Endothelial cell of umbilical vein (primary cell): ENCODE data around the gene DPH2. TPM values are rescaled to one million over a fixed set of nuclear protein-coding genes. Genes with fewer than 3 reads are reported as not detected.

Source experiments
- BruUV-seq: library from RNA; stranded (reverse); fragments of 400-500 nt; replicated peaks from 2 replicates; lab custom pipeline; 2021; lab: Mats Ljungman, UMichigan
- CTCF ChIA-PET: fragments of 300-600, 350-600 bp; sonication (Branson Sonifier 250); formaldehyde crosslinking; loops from one replicate; lab custom pipeline; 2021; ENCODE audit warnings: antibody characterized with exemption, inconsistent platforms; lab: Charles Lee
- POLR2A ChIA-PET: fragments of 300-600, 350-600 bp; sonication (Branson Sonifier 250); formaldehyde crosslinking; loops from one replicate; lab custom pipeline; 2021; ENCODE audit warnings: antibody characterized with exemption, inconsistent platforms; lab: Charles Lee
- DNase-seq: peaks from one replicate; pipeline ENCODE4 v3.0.0-alpha.2; 2011; ENCODE audit warnings: low read depth, low spot score
- FAIRE-seq: peaks from 2 replicates; lab custom pipeline; 2011; peaks lifted over from hg19 to GRCh38; lab: Jason Lieb, UNC
- H2AFZ ChIP-seq: 2 replicates; pipeline ENCODE4 v1.6.0; 2012; ENCODE audit warnings: low read depth, low read length, control low read depth, inconsistent platforms
- H3K27ac ChIP-seq: 2 replicates; pipeline ENCODE4 v1.5.1; 2011; ENCODE audit warnings: low read depth, mild to moderate bottlenecking, control low read depth, low read length, moderate library complexity; ENCODE audit not compliant: insufficient read depth
- H3K27me3 ChIP-seq, 2 experiments: 2 replicates each; pipeline versions ENCODE4 v1.6.0 to v1.6.1; 2011; ENCODE audit warnings: low read length in 2 of 2, mixed read lengths in 1 of 2; ENCODE audit not compliant: control insufficient read depth in 2 of 2, insufficient read depth in 2 of 2
- H3K36me3 ChIP-seq, 2 experiments: 2 replicates in 1 of 2; 3 replicates in 1 of 2; pipeline ENCODE4 v1.5.1; 2011; ENCODE audit warnings: low read length in 2 of 2, mild to moderate bottlenecking in 1 of 2, moderate library complexity in 1 of 2; ENCODE audit not compliant: control insufficient read depth in 2 of 2, insufficient read depth in 2 of 2; ENCODE audit errors: extremely low read depth in 1 of 2
- H3K4me1 ChIP-seq: 3 replicates; pipeline ENCODE4 v1.5.1; 2011; ENCODE audit warnings: mild to moderate bottlenecking, low read length; ENCODE audit not compliant: control insufficient read depth, insufficient read depth; ENCODE audit errors: extremely low read depth
- H3K4me2 ChIP-seq: 2 replicates; pipeline ENCODE4 v1.6.1; 2011; ENCODE audit warnings: low read length, control low read depth, mixed read lengths; ENCODE audit not compliant: insufficient read depth
- H3K4me3 ChIP-seq, 3 experiments: fragments of 200-600 bp in 1 of 3; sonication (generic), shearing (Covaris generic) in 1 of 3; replicated peaks in 1 of 3; 2 replicates each; pipeline ENCODE4 v1.5.1; 2011 to 2016; ENCODE audit warnings: control low read depth in 3 of 3, low read length in 3 of 3, mild to moderate bottlenecking in 2 of 3, inconsistent platforms in 1 of 3, low read depth in 1 of 3, moderate library complexity in 1 of 3; ENCODE audit not compliant: insufficient read depth in 1 of 3
- H3K79me2 ChIP-seq: 2 replicates; pipeline ENCODE4 v1.6.0; 2012; ENCODE audit warnings: low read length, inconsistent platforms; ENCODE audit not compliant: control insufficient read depth, insufficient read depth
- H3K9ac ChIP-seq: replicated peaks from 2 replicates; pipeline ENCODE3; 2011; ENCODE audit warnings: low read length, control low read depth; ENCODE audit not compliant: insufficient read depth; ENCODE audit errors: extremely low read depth
- H3K9me1 ChIP-seq: replicated peaks from 3 replicates; pipeline ENCODE4 v1.6.0; 2011; ENCODE audit warnings: mild to moderate bottlenecking, low read length; ENCODE audit not compliant: control insufficient read depth, insufficient read depth; ENCODE audit errors: extremely low read depth
- H3K9me3 ChIP-seq: replicated peaks from 2 replicates; pipeline ENCODE4 v1.5.1; 2012; ENCODE audit warnings: low read length, inconsistent platforms; ENCODE audit not compliant: control insufficient read depth, insufficient read depth
- H4K20me1 ChIP-seq: replicated peaks from 2 replicates; pipeline ENCODE3; 2011; ENCODE audit warnings: mild to moderate bottlenecking, low read length; ENCODE audit not compliant: control insufficient read depth, insufficient read depth; ENCODE audit errors: extremely low read depth
- CTCF ChIP-seq, 2 donors: IDR thresholded peaks; 1 replicate in 1 of 2; 2 replicates in 1 of 2; pipeline ENCODE4 v1.5.1; 2011; ENCODE audit warnings: low read length in 2 of 2, mild to moderate bottlenecking in 2 of 2, moderate library complexity in 2 of 2, control low read depth in 1 of 2, inconsistent platforms in 1 of 2, low read depth in 1 of 2; ENCODE audit not compliant: insufficient read depth in 1 of 2; ENCODE audit errors: extremely low read depth in 1 of 2
- EZH2 ChIP-seq: IDR thresholded peaks from 2 replicates; pipeline ENCODE4 v1.6.1; 2012; ENCODE audit warnings: borderline replicate concordance, low read depth, mild to moderate bottlenecking, moderate library complexity, low read length, inconsistent platforms; ENCODE audit not compliant: severe bottlenecking
- FOS ChIP-seq: IDR thresholded peaks from 2 replicates; pipeline ENCODE4 v1.6.1; 2011; ENCODE audit warnings: mild to moderate bottlenecking, low read length, moderate library complexity, borderline replicate concordance; ENCODE audit not compliant: insufficient read depth
- GATA2 ChIP-seq: IDR thresholded peaks from 2 replicates; pipeline ENCODE4 v1.7.0; 2011; ENCODE audit warnings: low read depth, mild to moderate bottlenecking, moderate library complexity, mixed read lengths, low read length; ENCODE audit not compliant: insufficient read length, insufficient read depth
- JUN ChIP-seq: IDR thresholded peaks from 2 replicates; pipeline ENCODE4 v1.6.1; 2011; ENCODE audit warnings: borderline replicate concordance, low read depth; ENCODE audit not compliant: insufficient read length, insufficient read depth
- MAX ChIP-seq: IDR thresholded peaks from 2 replicates; pipeline ENCODE4 v1.6.1; 2011; ENCODE audit not compliant: insufficient read depth, insufficient read length
- MYC ChIP-seq: IDR thresholded peaks from one replicate; pipeline ENCODE4 v1.6.1; 2011; ENCODE audit warnings: mild to moderate bottlenecking, low read depth, low read length
- POLR2A ChIP-seq: IDR thresholded peaks from 2 replicates; pipeline ENCODE4 v1.6.1; 2012; ENCODE audit warnings: low read depth, mild to moderate bottlenecking, control low read depth, low read length
- POLR2AphosphoS5 ChIP-seq: IDR thresholded peaks from 2 replicates; pipeline ENCODE4 v1.6.1; 2012; ENCODE audit warnings: low read depth, mild to moderate bottlenecking, control low read depth, low read length, moderate library complexity; ENCODE audit not compliant: insufficient read depth
- dilution Hi-C: fragments of 300-500 bp; cut with MboI; formaldehyde crosslinking; loops from one replicate; pipeline ENCODE4 v1.15.0; 2019; ENCODE audit warnings: low sequenced_read_pairs; ENCODE audit not compliant: extremely low pct_ligation_motif_present
- intact Hi-C: fragments of 100-400 bp; cut with micrococcal nuclease; formaldehyde crosslinking; loops from one replicate; pipeline ENCODE4 v1.10.0; 2022
- polyA plus RNA-seq, 4 experiments: library from polyadenylated mRNA; depleted of rRNA in 3 of 4; stranded (reverse) in 3 of 4; unstranded in 1 of 4; fragments of >200 nt; gene quantifications; 2 replicates each; pipeline versions ENCODE4 v1.2.1 to v1.2.3, GENCODE V29; 2011 to 2012; ENCODE audit warnings: missing spikeins in 1 of 4
- total RNA-seq: library from RNA; stranded (reverse); gene quantifications from 2 replicates; pipeline ENCODE4 v1.2.3, GENCODE V29; 2021

DPH2 gene
- total and polyA plus RNA-seq, 2 donors (not counting 3 experiments of a cell fraction or from before 2014, with no cell fraction given) = 28.1 to 59.1 TPM

DNA sequence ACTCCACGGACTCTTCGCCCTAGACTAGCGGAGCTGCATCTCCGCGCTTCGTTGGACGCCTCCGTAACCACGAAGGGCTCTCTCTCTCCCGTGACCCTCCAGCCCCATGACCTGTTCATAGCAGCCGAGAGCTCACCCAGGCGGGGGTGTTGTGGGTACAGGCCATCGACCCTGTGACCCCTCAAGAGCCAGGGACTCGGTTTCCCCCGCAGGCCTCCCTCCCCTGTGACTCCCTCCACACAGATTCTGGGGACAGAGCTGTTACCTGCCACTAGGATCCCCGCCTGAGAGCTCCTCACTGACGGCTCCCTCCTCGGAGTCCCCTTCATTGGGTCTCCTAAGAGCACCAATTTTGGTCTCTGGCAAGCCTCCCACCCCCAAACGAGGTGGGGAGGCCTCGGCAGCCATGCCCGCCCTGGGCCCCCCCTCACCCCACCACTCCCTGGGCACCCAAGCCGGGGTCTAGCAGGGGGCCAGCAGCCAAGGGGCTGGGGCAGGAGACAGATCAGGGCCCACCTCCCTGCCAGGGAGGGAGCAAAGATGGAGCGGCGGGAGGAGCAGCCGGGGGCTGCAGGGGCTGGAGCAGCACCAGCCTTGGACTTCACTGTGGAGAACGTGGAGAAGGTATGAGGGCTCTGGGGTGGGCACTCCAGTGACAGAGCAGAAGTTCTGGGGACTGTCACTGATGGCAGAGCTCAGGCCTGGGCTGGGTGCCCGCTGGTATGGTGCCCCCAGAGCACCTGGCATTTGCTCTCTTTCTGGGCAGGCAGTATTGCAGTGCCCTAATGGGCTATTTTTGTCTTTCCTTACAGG is 22.5 kb upstream of the DPH2 start:
- dilution Hi-C loops (loop anchor here (25.0 kb wide), 1 partner anchor 185 kb away; no protein-coding TSS in a partner anchor), intact Hi-C loops (loop anchor here (5.0 kb wide), 1 partner anchor 100 kb away; no protein-coding TSS in a partner anchor)
- DNase-seq (no peak), FAIRE-seq (no peak)
- H3K79me2 ChIP-seq = peaks cover 5% of the 10 kb centered on the region
- peaks cover 0 to 4% of the 10 kb centered on the region in 2 experiments for H3K36me3 ChIP-seq
- no peaks in the 10 kb centered on the region for H4K20me1 ChIP-seq
- H2AFZ ChIP-seq = peak overlapping the region; percentile 99
- H3K4me2 ChIP-seq = peak overlapping the region; percentile 84
- peak overlapping the region; percentile 64 to 76 (median 67) for H3K4me3 ChIP-seq
- no peaks in the 10 kb centered on the region for H3K9me1 ChIP-seq
- H3K4me1 ChIP-seq = peaks cover 20% of the 10 kb centered on the region
- ChIA-PET POLR2A (interaction anchor here (1.2 kb wide), 1 partner anchor 13 kb away, joined by 4 read pairs; no protein-coding TSS in a partner anchor), CTCF (interaction anchor here (1.0 to 7.2 kb wide), 3 partner anchors 13 to 183 kb away, joined by 4 to 93 read pairs (median 69); partner anchors contain the start of gene ARTN)
- TF ChIP-seq FOS (no peak), MYC (no peak), EZH2 (no peak), JUN (no peak), POLR2AphosphoS5 (no peak), POLR2A (no peak), MAX (no peak), CTCF (IDR thresholded peaks at IDR 0.05; ENCODE audit: extremely low read depth in 1 of 2, insufficient read depth in 1 of 2, low read depth in 1 of 2, low read length in 2 of 2) (no peak), GATA2 (no peak)
- no peaks in the 10 kb centered on the region for H3K27me3 ChIP-seq
- H3K9ac ChIP-seq = peak overlapping the region; percentile 97
- H3K27ac ChIP-seq = peak overlapping the region; percentile 94
- H3K9me3 ChIP-seq = no peaks in the 10 kb centered on the region
- TSS peak; percentile 29 for BruUV-seq
